ENCODE data around the gene DTNB.

Gene DTNB

GRCh38 chr2:25482341-25482740, 191.0 kb downstream of the DTNB start:
- no peak for DNase-seq (ENCODE audit: low spot score)
- TF ChIP-seq, protein P1, sequence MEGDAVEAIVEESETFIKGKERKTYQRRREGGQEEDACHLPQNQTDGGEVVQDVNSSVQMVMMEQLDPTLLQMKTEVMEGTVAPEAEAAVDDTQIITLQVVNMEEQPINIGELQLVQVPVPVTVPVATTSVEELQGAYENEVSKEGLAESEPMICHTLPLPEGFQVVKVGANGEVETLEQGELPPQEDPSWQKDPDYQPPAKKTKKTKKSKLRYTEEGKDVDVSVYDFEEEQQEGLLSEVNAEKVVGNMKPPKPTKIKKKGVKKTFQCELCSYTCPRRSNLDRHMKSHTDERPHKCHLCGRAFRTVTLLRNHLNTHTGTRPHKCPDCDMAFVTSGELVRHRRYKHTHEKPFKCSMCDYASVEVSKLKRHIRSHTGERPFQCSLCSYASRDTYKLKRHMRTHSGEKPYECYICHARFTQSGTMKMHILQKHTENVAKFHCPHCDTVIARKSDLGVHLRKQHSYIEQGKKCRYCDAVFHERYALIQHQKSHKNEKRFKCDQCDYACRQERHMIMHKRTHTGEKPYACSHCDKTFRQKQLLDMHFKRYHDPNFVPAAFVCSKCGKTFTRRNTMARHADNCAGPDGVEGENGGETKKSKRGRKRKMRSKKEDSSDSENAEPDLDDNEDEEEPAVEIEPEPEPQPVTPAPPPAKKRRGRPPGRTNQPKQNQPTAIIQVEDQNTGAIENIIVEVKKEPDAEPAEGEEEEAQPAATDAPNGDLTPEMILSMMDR (IDR thresholded peaks at IDR 0.05; ENCODE audit: borderline replicate concordance, control extremely low read depth, extremely low read depth, insufficient read depth, missing control alignments) = no peak
- in situ Hi-C loops (cut with MboI; ENCODE audit: low sequenced_read_pairs, unreplicated experiment) = no loop called here

GRCh38 chr2:25481381-25482300, 191.7 kb downstream of the DTNB start:
- in situ Hi-C loops (cut with MboI; ENCODE audit: low sequenced_read_pairs, unreplicated experiment) = no loop called here
- TF ChIP-seq, protein P1 (IDR thresholded peaks at IDR 0.05; ENCODE audit: borderline replicate concordance, control extremely low read depth, extremely low read depth, insufficient read depth, missing control alignments) = no peak
- no peak for DNase-seq (ENCODE audit: low spot score)

GRCh38 chr2:25480561-25480960, 192.8 kb downstream of the DTNB start:
- no peak for DNase-seq (ENCODE audit: low spot score)
- in situ Hi-C loops (cut with MboI; ENCODE audit: low sequenced_read_pairs, unreplicated experiment) = no loop called here
- TF ChIP-seq, protein P1 (IDR thresholded peaks at IDR 0.05; ENCODE audit: borderline replicate concordance, control extremely low read depth, extremely low read depth, insufficient read depth, missing control alignments) = no peak

- in situ Hi-C loops (cut with MboI; ENCODE audit: low sequenced_read_pairs, unreplicated experiment) = no loop called here
- TF ChIP-seq, protein P1 (IDR thresholded peaks at IDR 0.05; ENCODE audit: borderline replicate concordance, control extremely low read depth, extremely low read depth, insufficient read depth, missing control alignments) = no peak
- no peak for DNase-seq (ENCODE audit: low spot score)
Measured at GRCh38 chr2:25479761-25480160, 193.6 kb downstream of the DTNB start.

DNA sequence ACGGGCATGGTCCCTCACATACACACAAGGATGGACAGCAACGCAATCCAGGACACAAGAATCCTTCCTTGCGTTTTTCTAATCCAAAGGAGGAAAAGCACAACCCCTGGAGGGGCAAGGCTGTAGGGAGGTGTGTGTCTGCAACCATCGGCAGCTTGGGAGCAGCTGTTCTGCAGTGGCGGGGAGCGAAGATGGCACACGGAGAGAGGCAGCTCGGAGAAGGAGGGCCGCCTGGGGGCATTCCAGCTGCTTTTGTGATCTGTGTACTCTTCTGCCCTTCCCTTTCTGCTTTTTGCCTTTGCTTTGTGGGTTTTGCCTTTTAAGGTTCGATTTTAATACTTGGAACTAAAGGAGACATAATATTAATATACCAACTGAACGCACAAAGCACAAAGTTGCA, 194.6 kb downstream of the DTNB start:
- no peak for DNase-seq (ENCODE audit: low spot score)
- in situ Hi-C loops (cut with MboI; ENCODE audit: low sequenced_read_pairs, unreplicated experiment) = no loop called here

GRCh38 chr2:25473758-25474340, 199.5 kb downstream of the DTNB start:
- TF ChIP-seq, protein P1 (IDR thresholded peaks at IDR 0.05; ENCODE audit: borderline replicate concordance, control extremely low read depth, extremely low read depth, insufficient read depth, missing control alignments) = no peak
- in situ Hi-C loops (cut with MboI; ENCODE audit: low sequenced_read_pairs, unreplicated experiment) = no loop called here
- DNase-seq (ENCODE audit: low spot score) = no peak

More for the DNA sequence above, 194.6 kb downstream of the DTNB start:
- TF ChIP-seq, protein P1 (IDR thresholded peaks at IDR 0.05; ENCODE audit: borderline replicate concordance, control extremely low read depth, extremely low read depth, insufficient read depth, missing control alignments) = no peak
